Stromal cell of bone marrow (primary cell): ENCODE data around the gene SMARCA4.
A peak's percentile ranks its signal among the peaks of the same experiment; 100 is the strongest.

Source experiments
- DNase-seq: peaks from one replicate; pipeline ENCODE4 v3.0.0-alpha.2; 2012; ENCODE audit warnings: low read depth

Gene SMARCA4

GRCh38 chr19:10960314-10961072 is at the start of gene SMARCA4:
SMARCA4 (plus strand) TSS chr19:10961030; CDS start chr19:10984152, 23,122 bp downstream.
- DNase-seq = peak; percentile 91

- DNase-seq = no peak
Measured at GRCh38 chr19:10911579-10912363, 49.1 kb upstream of the SMARCA4 start.

DNA sequence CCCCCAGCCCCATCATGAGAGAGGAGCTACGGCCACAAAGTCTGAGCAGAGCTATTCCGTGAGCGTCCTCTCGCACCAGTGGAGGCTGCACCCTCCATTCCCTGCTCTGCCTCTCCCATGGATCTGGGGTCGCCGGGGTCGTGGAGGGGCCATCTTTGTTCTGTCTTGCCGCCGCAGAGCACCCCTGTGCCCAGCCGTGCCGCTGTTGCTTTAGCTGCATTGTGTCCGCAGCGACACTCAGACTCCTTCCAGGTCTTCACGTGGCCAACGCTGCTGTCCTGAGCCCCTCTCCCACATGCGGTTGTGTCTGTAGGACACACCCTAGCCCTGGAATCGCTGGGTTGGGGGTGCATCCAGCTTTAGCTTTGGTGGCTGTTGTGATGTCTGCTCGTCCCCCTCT is 48.2 kb upstream of the SMARCA4 start:
- no peak for DNase-seq

DNA sequence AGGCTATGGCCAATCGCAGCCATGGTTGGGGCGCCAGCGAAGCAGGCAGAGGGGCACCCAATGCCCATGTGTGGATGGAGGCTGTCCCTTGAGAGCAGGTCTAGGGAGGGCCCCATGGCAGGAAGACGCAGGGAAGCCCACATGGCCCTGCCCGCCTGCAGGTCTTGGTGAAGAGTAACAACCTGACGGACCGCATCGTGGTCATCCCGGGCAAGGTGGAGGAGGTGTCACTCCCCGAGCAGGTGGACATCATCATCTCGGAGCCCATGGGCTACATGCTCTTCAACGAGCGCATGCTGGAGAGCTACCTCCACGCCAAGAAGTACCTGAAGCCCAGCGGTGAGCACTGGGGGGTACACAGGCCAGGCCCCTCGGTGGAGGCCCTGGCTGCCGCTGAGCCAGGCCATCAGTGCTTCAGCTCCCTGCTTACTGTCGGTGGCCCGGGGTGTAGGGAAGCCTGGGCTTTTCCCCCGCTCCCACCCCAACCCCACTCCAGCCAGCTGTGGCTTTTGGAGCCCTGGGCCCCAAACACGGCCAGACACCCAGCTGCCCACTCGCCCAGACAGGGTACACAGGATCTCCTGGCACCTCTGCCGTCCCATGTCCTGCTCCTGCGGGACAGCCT is 47.0 kb upstream of the SMARCA4 start:
- DNase-seq = no peak

- peak; percentile 50 for DNase-seq
Measured at GRCh38 chr19:10915130-10916091, 45.4 kb upstream of the SMARCA4 start.

GRCh38 chr19:10916602-10917001 is 44.2 kb upstream of the SMARCA4 start:
- DNase-seq = no peak

DNA sequence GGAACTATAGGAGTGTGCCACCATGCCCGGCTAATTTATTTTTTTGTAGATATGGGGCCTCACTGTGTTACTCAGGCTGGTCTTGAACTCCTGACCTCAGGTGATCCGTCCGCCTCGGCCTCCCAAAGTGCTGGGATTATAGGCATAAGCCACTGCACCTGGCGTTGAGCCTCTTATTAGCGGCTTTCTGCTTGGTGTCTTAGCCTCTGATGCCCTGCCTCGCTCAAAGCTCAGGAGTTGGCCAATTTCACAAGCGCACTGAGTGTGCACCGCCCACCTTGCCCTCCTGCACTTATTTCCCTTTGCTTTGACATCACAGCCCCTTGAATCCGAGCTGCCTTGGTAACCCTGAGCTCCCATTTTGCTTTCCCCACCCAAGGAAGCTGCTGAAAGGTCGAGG is 42.5 kb upstream of the SMARCA4 start:
- no peak for DNase-seq

DNA sequence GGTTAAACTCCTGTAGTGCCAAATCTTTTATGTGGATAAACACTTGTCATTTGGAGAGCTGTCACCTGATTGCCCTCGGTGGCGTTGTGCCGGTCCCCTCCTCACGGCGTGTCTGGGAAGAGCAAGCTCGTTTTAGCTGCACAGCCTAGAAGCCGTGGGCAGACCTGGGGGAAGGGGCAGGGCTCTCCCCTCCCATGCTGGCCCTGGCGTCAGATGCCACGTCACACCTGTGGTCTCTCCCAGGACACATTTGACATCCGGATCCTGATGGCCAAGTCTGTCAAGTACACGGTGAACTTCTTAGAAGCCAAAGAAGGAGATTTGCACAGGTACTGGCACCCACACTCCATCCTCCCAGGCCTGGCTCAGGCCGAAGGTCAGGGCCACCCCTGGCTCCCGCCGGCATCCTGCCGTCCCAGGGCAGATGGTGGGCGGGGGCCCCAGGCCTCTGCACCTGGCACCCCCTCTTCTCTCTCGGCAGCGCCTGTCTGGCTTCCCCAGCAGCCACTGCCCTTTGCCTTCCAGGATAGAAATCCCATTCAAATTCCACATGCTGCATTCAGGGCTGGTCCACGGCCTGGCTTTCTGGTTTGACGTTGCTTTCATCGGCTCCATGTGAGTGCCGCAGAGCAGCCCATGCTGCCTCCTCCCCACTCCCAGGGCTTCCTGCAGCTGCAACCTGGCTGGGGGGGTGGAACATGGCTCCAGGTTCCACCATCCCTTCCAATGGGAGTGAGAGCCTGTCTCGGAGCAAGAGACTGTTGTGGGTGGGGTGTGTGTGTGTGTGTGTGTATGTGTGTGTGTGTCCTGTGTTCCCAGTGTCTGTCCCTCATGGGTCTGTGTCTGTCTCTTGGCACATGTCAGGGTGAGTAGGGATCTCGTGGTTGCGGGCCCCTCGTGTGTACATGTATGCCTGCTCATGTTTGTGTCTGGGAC is 41.2 kb upstream of the SMARCA4 start:
- no peak for DNase-seq

GRCh38 chr19:10920288-10920655 is 40.6 kb upstream of the SMARCA4 start:
- no peak for DNase-seq

DNA sequence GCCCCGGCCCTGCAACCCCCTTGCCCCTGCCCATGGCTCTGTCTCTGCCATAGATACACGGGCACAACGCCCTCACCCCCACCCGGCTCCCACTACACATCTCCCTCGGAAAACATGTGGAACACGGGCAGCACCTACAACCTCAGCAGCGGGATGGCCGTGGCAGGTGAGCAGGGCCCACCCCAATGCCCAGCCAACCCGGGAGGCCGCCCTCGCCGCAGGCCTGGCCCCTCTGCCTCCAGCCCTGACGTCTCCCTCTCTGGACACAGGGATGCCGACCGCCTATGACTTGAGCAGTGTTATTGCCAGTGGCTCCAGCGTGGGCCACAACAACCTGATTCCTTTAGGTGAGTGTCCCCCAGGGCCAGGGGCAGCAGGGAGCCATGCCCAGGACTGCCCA is 40.0 kb upstream of the SMARCA4 start:
- DNase-seq = no peak

- no peak for DNase-seq
Measured at GRCh38 chr19:10921199-10921909, 39.5 kb upstream of the SMARCA4 start.

DNA sequence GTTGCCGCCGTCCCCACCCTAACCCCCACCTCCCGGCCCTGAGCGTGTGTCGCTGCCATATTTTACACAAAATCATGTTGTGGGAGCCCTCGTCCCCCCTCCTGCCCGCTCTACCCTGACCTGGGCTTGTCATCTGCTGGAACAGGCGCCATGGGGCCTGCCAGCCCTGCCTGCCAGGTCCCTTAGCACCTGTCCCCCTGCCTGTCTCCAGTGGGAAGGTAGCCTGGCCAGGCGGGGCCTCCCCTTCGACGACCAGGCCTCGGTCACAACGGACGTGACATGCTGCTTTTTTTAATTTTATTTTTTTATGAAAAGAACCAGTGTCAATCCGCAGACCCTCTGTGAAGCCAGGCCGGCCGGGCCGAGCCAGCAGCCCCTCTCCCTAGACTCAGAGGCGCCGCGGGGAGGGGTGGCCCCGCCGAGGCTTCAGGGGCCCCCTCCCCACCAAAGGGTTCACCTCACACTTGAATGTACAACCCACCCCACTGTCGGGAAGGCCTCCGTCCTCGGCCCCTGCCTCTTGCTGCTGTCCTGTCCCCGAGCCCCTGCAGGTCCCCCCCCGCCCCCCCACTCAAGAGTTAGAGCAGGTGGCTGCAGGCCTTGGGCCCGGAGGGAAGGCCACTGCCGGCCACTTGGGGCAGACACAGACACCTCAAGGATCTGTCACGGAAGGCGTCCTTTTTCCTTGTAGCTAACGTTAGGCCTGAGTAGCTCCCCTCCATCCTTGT is 38.8 kb upstream of the SMARCA4 start:
- no peak for DNase-seq

GRCh38 chr19:10922638-10923014 is 38.2 kb upstream of the SMARCA4 start:
- no peak for DNase-seq

DNA sequence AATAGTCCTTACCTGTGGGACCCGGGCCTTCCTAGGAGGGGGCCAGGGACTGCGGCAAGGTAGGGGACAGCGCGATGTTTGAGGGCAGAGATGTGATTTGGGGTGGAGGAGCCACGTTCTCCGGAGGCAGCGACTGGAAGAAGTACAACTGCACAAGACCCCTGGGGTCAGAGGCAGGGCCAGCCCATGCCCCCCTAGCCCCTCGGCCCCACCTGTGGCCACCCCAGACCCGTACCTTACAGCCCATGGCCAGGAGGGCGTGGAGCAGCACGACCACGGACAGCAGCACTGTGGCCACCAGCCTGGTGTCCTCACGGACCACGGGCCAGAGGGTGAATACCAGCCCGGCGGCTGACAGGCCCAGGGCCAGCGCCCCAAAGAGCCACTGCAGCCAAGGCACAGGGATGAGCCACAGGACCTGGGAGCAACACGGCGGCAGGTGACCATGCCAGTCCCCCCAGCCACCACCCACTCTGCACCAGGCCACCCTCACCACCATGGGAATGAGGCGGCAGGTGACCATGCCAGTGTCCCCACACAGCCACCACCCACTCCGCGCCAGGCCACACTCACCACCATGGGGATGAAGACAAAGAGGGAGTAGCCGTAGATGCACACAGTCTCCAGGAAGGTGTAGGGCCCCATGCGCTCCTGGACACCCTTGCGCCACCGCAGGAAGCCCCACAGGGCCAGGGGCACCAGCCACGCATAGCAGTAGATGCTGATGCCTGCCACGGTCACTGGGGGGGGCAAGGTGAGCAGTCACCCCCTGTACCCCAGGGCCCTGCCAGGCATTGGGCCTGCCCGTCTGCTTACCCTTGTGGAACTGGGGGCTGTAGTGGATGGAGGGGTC is 37.3 kb upstream of the SMARCA4 start:
- DNase-seq = no peak

- no peak for DNase-seq
Measured at GRCh38 chr19:10924597-10924996, 36.2 kb upstream of the SMARCA4 start.

DNA sequence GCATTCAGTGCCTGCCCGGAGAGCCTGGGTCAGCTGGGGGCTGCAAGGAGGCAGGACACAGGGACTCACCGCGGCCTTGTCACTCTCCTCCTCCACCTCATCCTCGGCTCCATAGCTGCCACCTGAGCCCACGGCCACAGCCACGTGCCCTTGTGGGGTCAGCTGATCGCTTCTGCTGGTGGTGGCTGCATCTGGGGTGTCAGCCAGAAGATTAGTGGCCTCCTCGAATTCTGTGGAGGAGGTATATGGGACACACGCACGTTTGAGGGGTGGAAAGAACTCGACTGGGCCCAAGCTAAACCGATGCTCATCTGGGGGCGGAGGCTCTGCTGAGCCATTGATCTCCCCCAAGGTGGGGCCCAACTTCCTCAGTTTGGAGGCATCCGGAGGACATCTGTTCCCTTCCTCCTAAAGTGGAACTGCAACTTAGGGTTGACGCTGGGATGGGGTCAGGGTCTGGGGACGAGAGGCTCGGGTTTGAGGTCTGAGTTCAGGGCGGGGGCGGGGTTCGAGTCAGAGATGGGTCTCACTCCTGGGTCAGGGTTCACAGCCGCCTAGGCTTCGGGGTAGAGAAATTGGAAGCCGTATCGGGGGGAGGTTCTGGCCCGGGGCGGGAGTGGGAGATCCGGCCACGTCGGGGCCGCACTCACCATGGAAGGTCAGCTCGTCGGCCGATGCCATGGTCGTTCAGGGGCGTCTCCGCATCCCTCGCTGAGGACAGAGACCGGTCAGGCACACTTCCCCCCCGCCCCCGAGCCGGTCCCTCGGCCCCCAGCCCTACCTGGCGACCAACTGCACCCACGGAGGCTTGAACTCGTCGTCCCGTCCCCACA is 32.9 kb upstream of the SMARCA4 start:
- DNase-seq = no peak

GRCh38 chr19:10928563-10929401 is 32.0 kb upstream of the SMARCA4 start, which contains the start of the genes TIMM29 and YIPF2:
TIMM29 (plus strand) TSS chr19:10928811; CDS start chr19:10928823, 12 bp downstream.
YIPF2 (minus strand) TSS chr19:10928639; CDS start chr19:10928410, 229 bp downstream.
- DNase-seq = peak; percentile 98
